NCI-H1105 (cell line): ENCODE data around the gene LCA5L.

ENCODE experiments used
- DNase-seq: peaks from one replicate; lab custom pipeline; 2025; lab: John Stamatoyannopoulos, UW

LCA5L gene

GRCh38 chr21:39445321-39446269, at the start of gene LCA5L:
Gene LCA5L (minus strand): TSS chr21:39445778. CDS start chr21:39428493, 17,285 bp downstream.
- peak; percentile 94 for DNase-seq

DNA sequence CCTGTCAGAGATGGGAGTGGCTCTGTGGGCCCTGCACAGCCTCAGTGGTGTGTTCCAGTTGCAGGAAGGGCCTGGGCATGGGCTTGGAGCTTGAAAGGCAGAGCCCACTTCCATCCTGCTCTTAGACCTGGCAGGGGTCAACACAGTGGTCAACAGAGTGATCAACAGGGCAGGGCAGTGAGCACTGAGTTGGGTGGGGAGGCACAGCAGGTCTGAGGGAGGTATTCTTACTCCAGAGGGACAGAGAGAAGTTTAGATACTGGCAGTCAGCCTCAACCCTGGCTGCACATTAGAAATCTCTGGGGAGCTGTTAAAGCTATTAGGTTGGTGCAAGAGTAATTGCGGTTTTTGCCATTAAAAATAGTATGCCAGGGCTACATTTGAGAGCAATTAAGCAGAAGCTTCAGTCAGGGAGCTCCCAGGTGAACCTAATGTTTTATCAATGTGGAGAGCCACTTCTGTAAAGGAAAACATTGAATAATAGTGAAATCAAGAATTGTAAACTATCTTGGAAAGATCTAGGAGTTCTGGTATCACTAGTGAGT, 43.9 kb upstream of the LCA5L start:
- DNase-seq: no peak

GRCh38 chr21:39484711-39485276, 39.2 kb upstream of the LCA5L start:
- DNase-seq: no peak

- no peak for DNase-seq
Observed at GRCh38 chr21:39483917-39484316, 38.3 kb upstream of the LCA5L start.

DNA sequence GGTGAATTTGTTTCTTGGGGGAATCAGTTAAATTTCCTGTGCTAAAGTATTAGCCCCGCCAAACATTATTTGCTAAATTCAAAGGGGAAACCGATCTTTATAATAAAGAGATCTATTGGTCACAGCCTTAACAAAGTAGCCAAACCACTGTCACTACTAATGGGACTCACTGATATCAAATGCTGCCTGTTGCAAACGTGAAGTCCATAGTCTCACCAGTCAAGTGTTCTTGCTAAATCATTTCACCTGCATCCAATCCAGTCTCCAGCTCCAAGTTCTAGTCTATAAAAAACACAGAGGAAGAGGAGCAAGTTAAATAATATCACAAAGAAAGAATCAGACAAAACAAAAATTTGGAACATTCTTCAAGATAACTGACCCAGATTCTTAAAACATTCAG, 36.3 kb upstream of the LCA5L start:
- no peak for DNase-seq

DNA sequence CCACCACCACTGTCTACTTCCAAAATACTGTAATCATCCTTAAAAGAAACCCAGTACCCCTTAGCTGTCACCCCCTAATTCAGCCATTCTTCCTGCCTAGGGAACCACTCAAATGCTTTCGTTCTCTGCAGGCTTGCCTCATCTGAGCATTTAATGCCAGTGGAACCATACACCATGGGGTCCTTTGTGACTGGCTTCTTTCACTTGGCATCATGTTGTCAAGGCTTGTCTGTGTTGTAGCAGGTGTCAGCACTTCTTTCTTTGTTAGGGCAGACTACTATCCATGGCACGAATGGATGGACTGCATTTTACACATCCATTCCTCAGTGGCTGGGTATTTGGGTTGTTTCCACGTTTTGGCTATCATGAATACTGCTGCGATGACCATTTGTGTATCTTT, 34.7 kb upstream of the LCA5L start:
- no peak for DNase-seq

- no peak for DNase-seq
Observed at GRCh38 chr21:39479814-39480182, 34.2 kb upstream of the LCA5L start.

- no peak for DNase-seq
Observed at GRCh38 chr21:39479164-39479813, 33.7 kb upstream of the LCA5L start.

DNA sequence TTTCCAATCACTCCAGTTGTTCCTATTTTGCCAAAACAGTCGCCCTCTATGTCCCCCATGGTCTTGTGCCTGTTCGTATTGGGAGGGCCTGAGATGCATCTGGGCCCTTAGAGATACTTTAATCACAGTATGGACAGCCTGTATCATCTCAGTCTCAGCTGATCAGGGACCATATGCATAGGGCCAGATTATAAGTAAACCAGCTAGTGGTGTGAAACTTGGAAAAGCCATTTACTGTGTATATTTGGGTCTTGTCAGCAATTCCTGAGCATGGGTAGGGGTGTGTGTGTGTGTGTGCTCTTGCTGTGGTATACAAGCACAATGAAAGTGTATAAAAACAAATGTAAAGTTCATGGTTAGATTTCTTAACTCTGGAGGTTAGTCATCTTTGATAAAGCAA, 29.0 kb upstream of the LCA5L start:
- no peak for DNase-seq

- no peak for DNase-seq
Observed at GRCh38 chr21:39472786-39473185, 27.2 kb upstream of the LCA5L start.

GRCh38 chr21:39471598-39471997, 26.0 kb upstream of the LCA5L start:
- DNase-seq: no peak

GRCh38 chr21:39468559-39468958, 23.0 kb upstream of the LCA5L start:
- no peak for DNase-seq

- DNase-seq: no peak
Observed at GRCh38 chr21:39467746-39468145, 22.2 kb upstream of the LCA5L start.

GRCh38 chr21:39466584-39466983, 21.0 kb upstream of the LCA5L start:
- DNase-seq: no peak

GRCh38 chr21:39463308-39463707, 17.7 kb upstream of the LCA5L start:
- no peak for DNase-seq

GRCh38 chr21:39461419-39461818, 15.8 kb upstream of the LCA5L start:
- no peak for DNase-seq

GRCh38 chr21:39456665-39457064, 11.1 kb upstream of the LCA5L start:
- DNase-seq: no peak

- no peak for DNase-seq
Observed at GRCh38 chr21:39454949-39455668, 9.5 kb upstream of the LCA5L start.

- no peak for DNase-seq
Observed at GRCh38 chr21:39453571-39454179, 8.1 kb upstream of the LCA5L start.

- no peak for DNase-seq
Observed at GRCh38 chr21:39452970-39453342, 7.4 kb upstream of the LCA5L start.

GRCh38 chr21:39452207-39452969, 6.8 kb upstream of the LCA5L start:
- DNase-seq: no peak
